Duodenal mucosa (tissue), 2 donors: ENCODE measurements around the gene METTL16.
"Not testable (repeated sequence)": the region's sequence is repeated elsewhere in the genome, so short reads cannot be mapped to it uniquely, and the experiment has no call there.

ENCODE experiments used
- H3K27ac ChIP-seq: one replicate; pipeline ENCODE4 v1.7.0; 2013; ENCODE audit warnings: low read depth, low read length
- H3K27me3 ChIP-seq, 2 donors: one replicate each; pipeline ENCODE4 v1.7.0; 2013; ENCODE audit warnings: low read length in 2 of 2, control low read depth in 1 of 2; ENCODE audit not compliant: insufficient read depth in 2 of 2, control insufficient read depth in 1 of 2
- H3K36me3 ChIP-seq, 2 donors: one replicate each; pipeline ENCODE4 v1.7.0; 2013; ENCODE audit warnings: low read length in 2 of 2, control low read depth in 1 of 2; ENCODE audit not compliant: insufficient read depth in 2 of 2, control insufficient read depth in 1 of 2
- H3K4me1 ChIP-seq, 2 donors: one replicate each; pipeline ENCODE4 v1.7.0; 2013; ENCODE audit warnings: low read length in 2 of 2, control low read depth in 1 of 2; ENCODE audit not compliant: insufficient read depth in 2 of 2, control insufficient read depth in 1 of 2
- H3K4me3 ChIP-seq, 2 donors: one replicate each; pipeline ENCODE4 v1.7.0; 2013; ENCODE audit warnings: low read length in 2 of 2, low read depth in 1 of 2
- H3K9ac ChIP-seq, 2 donors: one replicate each; pipeline ENCODE4 v1.7.0; 2013; ENCODE audit warnings: low read length in 2 of 2, low read depth in 1 of 2
- H3K9me3 ChIP-seq, 2 donors: one replicate each; pipeline ENCODE4 v1.7.0; 2013; ENCODE audit warnings: low read length in 2 of 2, control low read depth in 1 of 2; ENCODE audit not compliant: control insufficient read depth in 1 of 2

METTL16 gene

DNA sequence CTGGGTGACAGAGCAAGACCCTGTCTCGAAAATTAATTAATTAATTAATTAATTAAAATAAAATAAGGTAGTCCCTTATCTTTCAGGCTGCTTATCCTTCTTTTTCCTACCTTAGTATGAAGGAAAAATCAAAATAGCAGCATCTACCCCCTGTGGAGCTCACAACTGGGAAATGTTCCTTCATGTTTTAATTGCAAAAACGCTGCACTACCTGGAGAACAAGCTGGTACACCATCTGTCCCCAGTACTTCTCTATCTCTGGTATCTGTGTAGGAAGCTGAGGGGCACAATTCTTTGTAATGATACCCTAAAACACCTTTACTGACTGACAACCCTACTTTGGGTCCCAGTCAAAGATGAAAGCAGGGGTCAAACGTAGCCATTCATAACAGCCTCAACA, 55.7 kb downstream of the METTL16 start:
- H3K27ac ChIP-seq = no peak overlapping the region
- no peak overlapping the region for H3K4me3 ChIP-seq
- H3K9me3 ChIP-seq = no peaks in the 10 kb centered on the region
- peaks cover 5 to 41% of the 10 kb centered on the region in 2 donors for H3K36me3 ChIP-seq
- peaks cover 0 to 3% of the 10 kb centered on the region in 2 donors for H3K4me1 ChIP-seq
- no peaks in the 10 kb centered on the region for H3K27me3 ChIP-seq
- no peak overlapping the region for H3K9ac ChIP-seq

DNA sequence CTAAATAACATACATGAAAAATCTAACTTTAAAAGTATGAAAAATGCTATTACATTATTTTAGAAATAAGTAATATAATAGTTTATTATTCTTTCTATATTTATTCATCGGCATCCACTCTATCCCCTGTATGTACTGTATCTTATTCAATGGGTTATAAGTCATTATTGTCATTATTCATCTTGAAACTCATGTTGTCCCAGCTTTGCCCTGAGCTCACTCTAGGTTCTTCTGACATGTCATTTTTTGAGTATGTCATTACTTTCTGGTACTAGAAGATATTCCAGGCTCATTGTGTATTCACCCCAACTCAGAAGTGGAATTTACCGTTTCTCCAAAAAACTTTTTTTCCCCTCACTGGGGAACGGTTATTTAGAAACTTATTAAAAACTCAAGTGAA, 57.8 kb downstream of the METTL16 start:
- H3K27me3 ChIP-seq = no peaks in the 10 kb centered on the region
- H3K9ac ChIP-seq = no peak overlapping the region
- H3K36me3 ChIP-seq = peaks cover 3 to 23% of the 10 kb centered on the region in 2 donors
- no peak overlapping the region for H3K27ac ChIP-seq
- H3K4me3 ChIP-seq = no peak overlapping the region
- no peaks in the 10 kb centered on the region for H3K4me1 ChIP-seq
- H3K9me3 ChIP-seq = no peaks in the 10 kb centered on the region

DNA sequence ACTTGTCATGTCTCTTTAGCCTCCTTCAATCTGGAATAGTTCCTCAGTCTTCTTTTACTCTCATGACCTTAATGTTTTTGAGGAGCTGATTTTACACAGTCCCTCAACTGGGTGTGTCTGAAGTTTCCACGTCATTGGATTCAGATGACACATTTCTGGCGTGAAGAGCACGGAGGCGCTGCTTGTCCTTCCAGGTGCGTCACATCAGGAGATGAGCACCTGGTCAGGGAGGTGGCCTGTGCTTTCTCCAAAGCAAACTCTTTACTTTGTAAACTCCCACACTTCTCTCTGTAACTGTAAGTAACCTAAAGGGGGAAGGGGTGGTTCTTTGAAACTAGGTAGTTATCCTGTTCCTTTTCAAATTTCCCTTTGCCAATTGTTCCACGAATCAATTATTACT, 58.4 kb downstream of the METTL16 start:
- Histone ChIP-seq H3K27me3 (no peaks in the 10 kb centered on the region), H3K4me3 (no peak overlapping the region), H3K27ac (no peak overlapping the region), H3K9ac (no peak overlapping the region), H3K4me1 (no peaks in the 10 kb centered on the region), H3K9me3 (no peaks in the 10 kb centered on the region), H3K36me3 (peaks cover 3 to 20% of the 10 kb centered on the region in 2 donors)

DNA sequence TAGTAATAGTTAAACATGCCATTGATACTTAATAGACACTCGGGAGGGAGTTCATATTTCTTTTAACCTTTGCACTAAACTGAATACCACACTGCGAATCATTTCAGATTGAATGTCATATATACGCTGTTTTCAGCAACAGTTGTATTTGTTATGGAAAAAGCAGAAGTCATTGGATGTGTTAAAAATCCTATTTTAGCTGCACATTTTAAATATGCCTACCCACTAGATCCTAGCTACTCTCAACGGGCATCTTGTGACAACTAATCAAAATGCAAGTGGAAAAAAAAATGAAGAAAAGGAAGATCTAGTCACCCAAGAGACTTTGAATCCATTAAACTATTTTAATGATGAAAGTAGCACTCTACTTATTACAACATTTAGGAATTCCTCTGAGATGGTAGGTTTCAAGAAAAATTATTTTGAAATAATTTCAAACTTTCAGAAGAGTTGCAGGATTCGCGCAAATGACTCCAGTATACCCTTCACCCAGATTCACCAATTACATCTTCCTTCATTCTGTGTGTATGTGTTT, 59.4 kb downstream of the METTL16 start:
- no peaks in the 10 kb centered on the region for H3K27me3 ChIP-seq
- H3K36me3 ChIP-seq = peaks cover 3 to 15% of the 10 kb centered on the region in 2 donors
- H3K27ac ChIP-seq = no peak overlapping the region
- H3K4me3 ChIP-seq = no peak overlapping the region
- no peaks in the 10 kb centered on the region for H3K9me3 ChIP-seq
- H3K4me1 ChIP-seq = no peaks in the 10 kb centered on the region
- no peak overlapping the region for H3K9ac ChIP-seq

DNA sequence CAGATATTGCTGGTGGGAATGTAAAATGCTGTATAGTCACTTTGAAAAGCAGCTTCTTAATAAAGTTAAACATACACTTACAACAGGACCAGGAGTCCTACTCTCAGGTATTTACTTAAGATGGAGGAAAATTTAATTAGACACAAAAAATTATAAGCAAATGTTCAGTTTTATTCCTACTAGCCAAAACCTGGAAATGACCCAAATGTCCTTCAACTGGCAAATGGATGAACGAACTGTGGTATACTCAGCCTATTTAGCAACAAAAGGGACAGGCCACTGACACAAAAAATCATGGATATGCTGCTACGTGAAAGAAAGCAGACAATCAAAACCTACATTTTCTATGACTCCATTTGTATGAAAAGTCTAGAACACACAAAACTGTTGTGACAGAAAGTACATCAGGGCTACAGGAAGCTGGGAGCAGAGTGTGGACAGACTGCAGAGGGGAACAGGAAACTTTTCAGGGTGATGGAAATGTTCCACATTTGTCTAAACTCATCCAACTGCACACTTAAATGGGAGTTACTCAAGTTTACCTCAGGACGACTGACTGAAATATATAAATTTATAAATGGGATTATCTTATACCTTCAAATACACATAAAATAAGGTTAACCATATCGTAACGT, 61.6 kb downstream of the METTL16 start:
- Histone ChIP-seq H3K4me1 (no peaks in the 10 kb centered on the region), H3K27ac (no peak overlapping the region), H3K9ac (no peak overlapping the region), H3K27me3 (no peaks in the 10 kb centered on the region), H3K4me3 (no peak overlapping the region), H3K36me3 (peaks cover under 1 to 2% of the 10 kb centered on the region in 2 donors), H3K9me3 (peaks cover 0 to 3% of the 10 kb centered on the region in 2 donors)

DNA sequence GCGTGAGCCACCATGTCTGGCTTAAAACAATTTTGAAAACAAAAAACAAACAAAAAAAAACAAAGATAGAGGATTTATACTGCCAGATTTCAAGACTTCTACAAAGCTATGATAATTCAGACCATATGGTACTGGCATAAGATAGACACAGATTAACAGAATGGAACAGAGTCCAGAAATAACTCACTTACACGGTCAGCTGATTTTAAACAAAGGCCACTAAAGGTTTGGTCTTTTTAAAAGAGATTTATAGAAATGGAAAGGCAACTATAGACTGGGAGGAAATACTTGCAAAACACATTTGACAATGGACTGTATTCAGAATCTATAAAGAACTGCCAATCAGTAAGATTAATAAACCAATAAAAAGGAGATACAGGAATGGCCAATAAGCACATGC, 62.2 kb downstream of the METTL16 start:
- no peaks in the 10 kb centered on the region for H3K4me1 ChIP-seq
- peaks cover 0 to 3% of the 10 kb centered on the region in 2 donors for H3K9me3 ChIP-seq
- H3K9ac ChIP-seq = no peak overlapping the region
- no peaks in the 10 kb centered on the region for H3K27me3 ChIP-seq
- no peak overlapping the region for H3K27ac ChIP-seq
- no peak overlapping the region for H3K4me3 ChIP-seq
- H3K36me3 ChIP-seq = peaks cover 0 to 2% of the 10 kb centered on the region in 2 donors

DNA sequence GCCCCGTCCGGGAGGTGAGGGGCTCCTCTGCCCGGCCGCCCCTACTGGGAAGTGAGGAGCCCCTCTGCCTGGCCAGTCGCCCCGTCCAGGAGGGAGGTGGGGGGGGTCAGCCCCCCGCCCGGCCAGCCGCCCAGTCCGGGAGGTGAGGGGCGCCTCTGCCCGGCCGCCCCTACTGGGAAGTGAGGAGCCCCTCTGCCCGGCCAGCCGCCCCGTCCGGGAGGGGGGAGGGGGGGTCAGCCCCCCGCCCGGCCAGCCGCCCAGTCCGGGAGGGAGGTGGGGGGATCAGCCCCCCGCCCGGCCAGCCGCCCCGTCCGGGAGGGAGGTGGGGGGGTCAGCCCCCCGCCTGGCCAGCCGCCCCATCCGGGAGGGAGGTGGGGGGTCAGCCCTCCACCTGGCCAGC, 64.2 kb downstream of the METTL16 start:
- H3K27me3 ChIP-seq, H3K9me3 ChIP-seq, H3K4me3 ChIP-seq, H3K4me1 ChIP-seq, H3K27ac ChIP-seq, H3K9ac ChIP-seq, H3K36me3 ChIP-seq: not testable (repeated sequence)

DNA sequence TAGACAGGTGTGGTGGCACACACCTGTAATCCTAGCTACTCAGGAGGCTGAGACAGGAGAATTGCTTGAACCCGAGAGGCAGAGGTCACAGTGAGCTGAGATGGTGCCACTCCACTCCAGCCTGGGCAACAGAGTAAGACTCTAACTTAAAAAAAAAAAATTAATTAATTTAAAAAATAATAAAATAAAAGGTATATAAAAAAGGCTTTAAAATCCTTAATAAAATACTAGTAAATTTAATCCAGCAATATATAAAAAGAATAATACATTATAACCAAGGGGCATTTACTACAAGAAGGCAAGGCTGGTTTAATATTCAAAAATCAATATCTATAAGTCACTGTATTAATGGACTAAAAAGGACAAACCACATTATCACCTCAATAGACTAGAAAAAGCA, 66.0 kb downstream of the METTL16 start:
- no peak overlapping the region for H3K27ac ChIP-seq
- H3K36me3 ChIP-seq = peaks cover 5 to 6% of the 10 kb centered on the region in 2 donors
- H3K9ac ChIP-seq = no peak overlapping the region
- H3K4me3 ChIP-seq = no peak overlapping the region
- peaks cover 0 to 3% of the 10 kb centered on the region in 2 donors for H3K9me3 ChIP-seq
- H3K27me3 ChIP-seq = no peaks in the 10 kb centered on the region
- H3K4me1 ChIP-seq = peaks cover 4 to 11% of the 10 kb centered on the region in 2 donors

DNA sequence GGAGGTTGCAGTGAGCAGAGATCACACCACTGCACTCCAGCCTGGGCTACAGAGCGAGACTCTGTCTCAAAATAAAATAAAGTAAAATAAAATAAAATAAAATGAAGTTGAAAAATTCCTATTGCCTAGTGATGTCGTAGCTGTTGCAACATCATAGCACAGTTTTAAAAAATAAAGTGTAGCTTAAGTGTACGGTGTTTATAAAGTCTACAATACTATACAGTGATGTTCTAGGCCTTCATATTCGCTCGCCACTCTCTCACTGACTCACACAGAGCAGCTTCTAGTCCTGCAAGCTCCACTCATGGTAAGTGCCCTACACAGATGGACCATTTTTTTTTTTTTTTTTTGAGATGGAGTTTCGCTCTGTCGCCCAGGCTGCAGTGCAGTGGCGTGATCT, 67.3 kb downstream of the METTL16 start:
- peaks cover 0 to 3% of the 10 kb centered on the region in 2 donors for H3K9me3 ChIP-seq
- H3K27me3 ChIP-seq = no peaks in the 10 kb centered on the region
- peaks cover 4 to 11% of the 10 kb centered on the region in 2 donors for H3K4me1 ChIP-seq
- H3K36me3 ChIP-seq = peaks cover 5 to 6% of the 10 kb centered on the region in 2 donors
- H3K9ac ChIP-seq = no peak overlapping the region
- H3K4me3 ChIP-seq = no peak overlapping the region
- H3K27ac ChIP-seq = no peak overlapping the region

DNA sequence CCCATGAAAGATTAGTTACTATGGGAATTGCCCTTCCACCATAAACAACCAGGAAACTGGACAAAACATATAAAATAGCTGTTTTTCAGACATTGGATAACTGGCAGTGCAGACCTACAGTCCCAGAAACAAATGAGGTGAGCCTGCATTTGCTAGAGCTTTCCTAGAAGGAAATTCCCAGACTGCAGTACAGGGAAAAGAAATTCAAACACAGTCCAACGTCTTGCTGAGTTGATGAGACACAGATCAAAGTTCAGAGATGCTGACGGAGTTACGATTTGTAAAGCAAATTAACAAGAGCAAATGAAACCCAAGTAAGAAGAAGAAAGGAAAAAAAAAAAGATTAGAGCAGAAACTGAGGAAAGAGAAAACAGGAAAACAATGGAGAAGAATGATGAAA, 69.5 kb downstream of the METTL16 start:
- Histone ChIP-seq H3K4me1 (peaks cover 4 to 11% of the 10 kb centered on the region in 2 donors), H3K27ac (no peak overlapping the region), H3K9me3 (peaks cover 0 to 3% of the 10 kb centered on the region in 2 donors), H3K36me3 (peaks cover 15 to 22% of the 10 kb centered on the region in 2 donors), H3K4me3 (no peak overlapping the region), H3K27me3 (no peaks in the 10 kb centered on the region), H3K9ac (no peak overlapping the region)
